Natural killer cell treated with Interleukin-12 subunit alpha and Interleukin-12 subunit beta and Interleukin-15 and Interleukin-18, amount 100 ng/mL, for 72 hours (primary cell): ENCODE measurements around the gene TNFRSF19. TPM values are rescaled to one million over a fixed set of nuclear protein-coding genes. Genes with fewer than 3 reads are reported as not detected.

Experiments
- ATAC-seq, 2 donors: fragments of 150-1000 bp; cut with Tn5 transposase in 1 of 2; sonication (Bioruptor Pico), chemical (Tn5 transposase) in 1 of 2; 2 replicates each; pipeline ENCODE4 v1.10.0; 2021
- DNase-seq: peaks from one replicate; pipeline ENCODE4 v3.0.0; 2022; ENCODE audit warnings: low spot score
- H3K27ac Mint-ChIP-seq, 2 donors: 1 replicate in 1 of 2; 2 replicates in 1 of 2; pipeline ENCODE4 v1.8.0; 2022; ENCODE audit warnings: mixed read lengths in 2 of 2, mild to moderate bottlenecking in 1 of 2, moderate library complexity in 1 of 2
- H3K27me3 Mint-ChIP-seq, 2 donors: 1 replicate in 1 of 2; 2 replicates in 1 of 2; pipeline ENCODE4 v1.8.0; 2022; ENCODE audit warnings: mixed read lengths in 2 of 2
- H3K36me3 Mint-ChIP-seq: one replicate; pipeline ENCODE4 v1.8.0; 2022; ENCODE audit warnings: mixed read lengths
- H3K4me1 Mint-ChIP-seq, 2 donors: 1 replicate in 1 of 2; 2 replicates in 1 of 2; pipeline ENCODE4 v1.8.0; 2022; ENCODE audit warnings: low read depth in 2 of 2, mixed read lengths in 2 of 2, mild to moderate bottlenecking in 1 of 2
- H3K4me3 Mint-ChIP-seq: one replicate; pipeline ENCODE4 v1.8.0; 2022; ENCODE audit warnings: mixed read lengths
- H3K9me3 Mint-ChIP-seq: 2 replicates; pipeline ENCODE4 v1.8.0; 2022; ENCODE audit warnings: mixed read lengths
- total RNA-seq, 2 donors: library from RNA; stranded (reverse); gene quantifications; one replicate each; pipeline ENCODE4 v1.2.3, GENCODE V29; 2022

The TNFRSF19 gene
- total RNA-seq, 2 donors from 2014 or later, result 0.14 to 0.17 TPM

DNA sequence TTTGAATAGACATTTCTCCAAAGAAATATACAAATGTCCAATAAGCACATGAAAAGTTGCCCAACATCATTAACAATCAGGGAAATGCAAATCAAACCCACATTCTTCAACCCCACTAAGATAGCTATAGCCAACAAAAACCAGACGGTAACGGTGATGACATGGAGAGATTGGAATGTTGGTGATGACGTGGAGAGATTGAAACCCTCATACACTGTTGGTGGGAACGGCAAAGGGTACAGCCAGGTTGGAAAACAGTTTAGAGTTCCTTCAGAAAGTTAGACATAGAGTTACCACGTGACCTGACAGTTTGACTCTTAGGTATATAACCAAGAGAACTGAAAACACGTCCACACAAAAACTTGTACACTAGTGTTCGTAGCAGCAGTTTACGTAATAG lies 48.1 kb downstream of the TNFRSF19 start:
- no peaks in the 10 kb centered on the region for H3K36me3 Mint-ChIP-seq
- no peaks in the 10 kb centered on the region for H3K9me3 Mint-ChIP-seq
- no peak overlapping the region for H3K27ac Mint-ChIP-seq
- H3K4me1 Mint-ChIP-seq, result peaks cover 0 to 7% of the 10 kb centered on the region in 2 donors
- no peak for ATAC-seq
- no peak for DNase-seq
- peaks cover 9 to 23% of the 10 kb centered on the region in 2 donors for H3K27me3 Mint-ChIP-seq
- H3K4me3 Mint-ChIP-seq, result no peak overlapping the region

DNA sequence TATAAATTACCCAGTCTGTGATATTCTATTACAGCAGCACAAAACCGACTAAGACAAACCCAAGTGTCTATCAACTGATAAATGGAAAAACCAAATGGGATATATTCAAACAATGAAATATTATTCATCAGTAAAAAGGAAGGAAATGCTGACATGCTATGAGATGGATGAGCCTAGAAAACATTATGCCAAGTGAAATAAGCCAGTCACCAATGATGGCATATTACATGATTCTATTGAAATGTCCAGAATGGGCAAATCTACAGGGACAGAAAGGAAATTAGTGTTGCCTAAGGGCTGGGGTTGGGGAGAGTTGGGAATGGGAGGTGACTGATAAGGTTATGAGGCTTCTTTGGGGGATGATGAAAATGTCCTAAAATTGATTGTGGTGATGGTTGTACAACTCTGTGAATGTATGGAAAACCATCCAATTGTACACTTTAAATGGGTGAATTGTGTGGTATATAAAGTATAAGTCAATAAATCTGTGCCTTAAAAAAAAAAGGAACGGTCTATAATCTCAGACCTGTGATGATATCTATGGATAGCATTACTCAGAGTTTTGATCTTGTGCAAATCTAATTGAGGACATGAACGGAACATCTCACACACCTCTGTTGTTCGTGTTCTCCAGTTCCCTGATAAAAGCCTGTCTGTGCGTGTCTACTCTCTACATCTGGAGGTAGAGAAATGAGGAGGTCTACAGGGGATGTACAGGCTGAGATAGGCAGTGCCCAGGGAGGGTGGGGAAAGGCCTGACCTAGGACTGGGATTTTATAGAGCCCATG lies 49.0 kb downstream of the TNFRSF19 start:
- Mint-ChIP-seq H3K4me3 (no peak overlapping the region), H3K27ac (no peak overlapping the region)

DNA sequence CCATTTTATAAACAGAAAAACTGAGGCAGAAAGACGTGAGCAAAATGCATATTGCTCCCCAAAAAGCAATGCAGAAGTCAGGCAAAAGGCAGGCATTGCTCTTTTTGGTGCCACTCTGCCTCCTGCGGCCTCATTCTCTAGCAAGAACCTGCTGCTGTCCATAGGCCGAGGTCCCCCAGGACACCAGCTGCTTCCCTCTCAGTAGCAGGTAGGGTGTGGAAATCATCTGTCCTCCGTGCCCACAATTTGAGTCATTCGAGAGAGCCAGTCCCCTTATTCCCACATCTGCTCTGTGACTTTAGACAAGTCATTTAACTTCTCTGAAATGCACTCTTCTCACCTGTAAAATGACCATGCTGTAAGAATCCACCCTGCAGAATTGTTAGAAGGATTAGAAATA lies 50.0 kb downstream of the TNFRSF19 start:
- Mint-ChIP-seq H3K27me3 (peaks cover 5 to 19% of the 10 kb centered on the region in 2 donors), H3K9me3 (no peaks in the 10 kb centered on the region), H3K36me3 (no peaks in the 10 kb centered on the region), H3K4me3 (no peak overlapping the region), H3K27ac (no peak overlapping the region), H3K4me1 (peaks cover 0 to 7% of the 10 kb centered on the region in 2 donors)
- ATAC-seq (no peak), DNase-seq (no peak)

More for the DNA sequence above, 49.0 kb downstream of the TNFRSF19 start:
- Mint-ChIP-seq H3K9me3 (no peaks in the 10 kb centered on the region), H3K4me1 (peaks cover 0 to 7% of the 10 kb centered on the region in 2 donors), H3K36me3 (no peaks in the 10 kb centered on the region), H3K27me3 (peaks cover 5 to 19% of the 10 kb centered on the region in 2 donors)
- DNase-seq, result no peak
- ATAC-seq, result no peak

DNA sequence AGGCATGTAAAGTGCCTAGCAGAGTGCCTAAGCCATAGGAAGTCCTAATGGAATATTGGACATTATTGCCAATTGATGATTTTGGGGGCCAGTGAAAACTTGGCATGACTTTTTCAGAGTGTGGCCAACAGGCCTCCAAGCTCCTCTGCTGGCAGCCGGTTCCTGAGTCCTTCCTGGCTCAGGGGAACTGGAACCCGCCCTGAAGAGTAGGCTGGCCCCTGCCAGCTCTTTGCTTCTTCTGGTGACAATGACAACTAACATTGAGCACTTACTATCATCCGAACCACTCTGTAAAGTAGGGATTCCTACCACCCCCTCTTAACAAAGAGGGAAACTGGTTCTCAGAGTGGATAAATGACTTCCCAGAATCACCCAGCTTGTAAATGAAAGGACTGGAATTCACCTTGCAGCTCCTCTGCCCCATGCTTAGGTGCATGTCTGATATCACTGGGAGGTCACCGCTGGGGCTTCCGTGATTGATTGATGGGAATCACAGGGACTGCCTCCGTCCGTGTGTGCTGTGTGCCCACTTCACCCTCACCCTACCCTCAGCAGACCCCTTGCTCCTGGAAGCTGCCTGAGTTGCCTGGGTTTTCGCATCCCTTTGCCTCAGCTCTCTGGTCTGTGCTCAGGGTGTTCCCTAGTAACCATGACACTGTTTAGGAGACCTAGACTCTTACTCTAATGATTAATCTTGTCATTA lies 50.6 kb downstream of the TNFRSF19 start:
- no peak overlapping the region for H3K27ac Mint-ChIP-seq
- no peaks in the 10 kb centered on the region for H3K36me3 Mint-ChIP-seq
- ATAC-seq, result peak in 1 of 2 donors; percentile 52
- peaks cover 5 to 19% of the 10 kb centered on the region in 2 donors for H3K27me3 Mint-ChIP-seq
- H3K4me1 Mint-ChIP-seq, result peaks cover 0 to 7% of the 10 kb centered on the region in 2 donors
- H3K4me3 Mint-ChIP-seq, result no peak overlapping the region
- H3K9me3 Mint-ChIP-seq, result no peaks in the 10 kb centered on the region
- no peak for DNase-seq

DNA sequence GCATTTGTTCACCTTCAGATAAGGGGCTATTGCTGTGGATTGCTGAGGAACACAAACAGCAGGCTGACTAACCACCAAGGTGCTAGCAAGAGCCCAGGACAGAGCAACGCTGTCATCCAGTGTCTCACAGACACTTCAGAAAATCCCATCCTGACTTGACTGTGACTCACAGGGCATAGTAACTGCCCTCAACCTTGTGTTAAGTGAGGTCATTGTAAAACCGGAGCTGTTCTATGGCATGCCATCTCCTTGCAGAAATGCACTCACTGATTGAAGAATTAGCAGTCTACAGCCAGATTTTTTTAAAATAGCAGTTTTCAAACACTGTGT lies 51.1 kb downstream of the TNFRSF19 start:
- H3K9me3 Mint-ChIP-seq, result no peaks in the 10 kb centered on the region
- H3K27me3 Mint-ChIP-seq, result peaks cover 5 to 19% of the 10 kb centered on the region in 2 donors
- no peak overlapping the region for H3K27ac Mint-ChIP-seq
- no peak overlapping the region for H3K4me3 Mint-ChIP-seq
- DNase-seq, result no peak
- peak; percentile 70 to 72 for ATAC-seq
- H3K36me3 Mint-ChIP-seq, result no peaks in the 10 kb centered on the region
- H3K4me1 Mint-ChIP-seq, result peaks cover 0 to 7% of the 10 kb centered on the region in 2 donors

DNA sequence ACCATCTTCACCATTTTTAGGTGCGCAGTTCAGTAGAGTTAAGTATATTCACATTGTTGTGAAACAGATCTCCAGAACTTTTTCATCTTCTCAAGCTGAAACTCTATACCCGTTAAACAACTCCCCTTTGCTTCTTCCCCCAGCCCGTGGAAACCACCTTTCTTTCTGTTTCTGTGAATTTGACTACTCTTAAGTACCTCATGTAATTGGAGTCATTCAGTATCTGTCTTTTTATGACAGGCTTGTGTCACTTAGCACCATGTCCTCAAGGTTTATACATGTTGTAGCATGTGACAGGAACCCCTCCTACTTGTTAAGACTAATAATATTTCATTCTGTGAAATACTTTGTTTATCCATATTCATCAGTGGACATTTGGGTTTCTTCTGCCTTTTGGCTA lies 52.8 kb downstream of the TNFRSF19 start:
- Mint-ChIP-seq H3K27ac (no peak overlapping the region), H3K4me3 (no peak overlapping the region), H3K36me3 (no peaks in the 10 kb centered on the region), H3K9me3 (no peaks in the 10 kb centered on the region), H3K27me3 (peaks cover 2 to 14% of the 10 kb centered on the region in 2 donors), H3K4me1 (no peaks in the 10 kb centered on the region)
- DNase-seq, result no peak
- ATAC-seq, result peak in 1 of 2 donors; percentile 43

DNA sequence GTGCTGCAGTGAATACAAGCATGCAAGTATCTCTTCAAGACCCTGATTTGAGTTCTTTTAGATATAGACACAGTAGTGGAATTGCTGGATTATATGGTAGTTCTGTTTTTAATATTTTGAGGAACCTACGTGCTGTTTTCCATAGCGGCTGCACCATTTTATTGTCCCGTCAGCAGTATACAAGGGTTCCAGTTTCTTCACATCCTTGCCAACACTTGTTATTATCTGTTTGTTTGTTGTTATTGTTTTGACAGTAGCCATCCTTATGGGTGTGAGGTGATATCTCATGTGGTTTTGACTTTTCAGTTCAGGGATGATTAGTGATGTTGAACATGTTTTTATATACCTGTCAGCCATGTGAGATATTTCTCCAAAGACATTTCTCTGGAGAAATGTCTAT lies 53.2 kb downstream of the TNFRSF19 start:
- no peaks in the 10 kb centered on the region for H3K4me1 Mint-ChIP-seq
- DNase-seq (no peak), ATAC-seq (no peak)
- H3K36me3 Mint-ChIP-seq, result no peaks in the 10 kb centered on the region
- no peak overlapping the region for H3K4me3 Mint-ChIP-seq
- H3K27ac Mint-ChIP-seq, result no peak overlapping the region
- H3K9me3 Mint-ChIP-seq, result no peaks in the 10 kb centered on the region
- H3K27me3 Mint-ChIP-seq, result peaks cover 2 to 14% of the 10 kb centered on the region in 2 donors

DNA sequence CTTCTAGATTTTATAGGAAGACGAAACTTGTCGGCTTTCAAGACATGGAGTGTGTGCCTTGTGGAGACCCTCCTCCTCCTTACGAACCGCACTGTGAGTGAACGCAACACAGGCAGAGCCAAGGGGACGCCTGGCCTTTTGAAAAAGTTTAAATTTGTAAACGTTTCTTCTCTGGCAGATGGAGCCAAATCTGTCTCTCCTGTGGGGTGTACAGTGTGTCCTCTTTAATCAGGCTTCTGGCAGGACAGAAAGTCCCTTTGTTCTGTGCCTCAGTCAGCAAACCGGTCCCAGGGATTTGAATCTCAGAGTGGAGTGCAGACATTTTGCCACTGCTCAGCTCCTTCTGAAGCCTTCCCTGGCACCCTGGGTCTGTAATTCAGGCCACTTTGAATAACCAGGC lies 56.5 kb downstream of the TNFRSF19 start:
- Mint-ChIP-seq H3K36me3 (no peaks in the 10 kb centered on the region), H3K27me3 (peaks cover 8 to 20% of the 10 kb centered on the region in 2 donors), H3K4me1 (no peaks in the 10 kb centered on the region), H3K4me3 (no peak overlapping the region), H3K27ac (no peak overlapping the region), H3K9me3 (no peaks in the 10 kb centered on the region)
- DNase-seq, result no peak
- no peak for ATAC-seq

DNA sequence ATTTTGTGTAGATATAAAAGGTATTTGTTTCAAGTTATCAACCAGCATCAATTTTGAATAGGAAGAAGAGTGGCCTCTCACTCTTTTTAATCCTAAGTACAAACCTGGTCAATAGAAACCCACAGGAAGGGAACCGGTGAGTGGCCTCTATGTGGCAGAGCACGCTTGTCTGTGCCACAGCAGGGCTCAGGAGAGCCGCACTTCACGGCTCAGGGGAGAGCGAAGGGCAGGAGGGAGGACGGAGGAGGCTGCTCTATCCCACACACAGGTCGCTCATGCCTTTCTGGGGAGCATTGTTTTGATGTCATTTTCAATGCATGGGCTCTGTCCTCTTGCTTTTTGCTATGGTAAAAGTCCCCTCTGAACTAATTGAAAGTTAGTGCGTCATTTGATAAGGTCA lies 57.2 kb downstream of the TNFRSF19 start:
- Mint-ChIP-seq H3K9me3 (no peaks in the 10 kb centered on the region), H3K36me3 (no peaks in the 10 kb centered on the region), H3K27me3 (peaks cover 8 to 20% of the 10 kb centered on the region in 2 donors), H3K27ac (no peak overlapping the region), H3K4me1 (no peaks in the 10 kb centered on the region), H3K4me3 (no peak overlapping the region)
- no peak for DNase-seq
- ATAC-seq, result no peak

DNA sequence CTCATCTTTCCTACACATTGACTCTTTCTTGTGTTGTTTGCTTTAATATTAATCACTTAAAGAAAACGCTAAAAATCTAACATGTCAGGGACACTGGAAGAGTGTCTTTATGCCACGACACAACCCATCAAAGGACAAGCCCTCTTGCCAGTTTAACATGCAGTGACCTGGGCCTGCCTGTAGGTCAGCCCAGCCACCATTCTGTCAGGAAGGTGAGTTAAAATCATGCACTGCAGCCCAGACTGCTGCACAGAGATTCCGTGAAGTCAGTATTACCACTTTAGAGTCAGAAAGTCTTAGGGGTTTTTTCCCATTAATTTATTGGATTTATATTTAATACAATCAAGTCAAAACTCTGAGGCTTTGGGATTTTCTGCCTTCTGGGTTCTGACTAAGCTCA lies 58.0 kb downstream of the TNFRSF19 start:
- ATAC-seq (no peak), DNase-seq (no peak)
- H3K27ac Mint-ChIP-seq, result no peak overlapping the region
- H3K9me3 Mint-ChIP-seq, result no peaks in the 10 kb centered on the region
- H3K4me1 Mint-ChIP-seq, result no peaks in the 10 kb centered on the region
- H3K27me3 Mint-ChIP-seq, result peaks cover 10 to 13% of the 10 kb centered on the region in 2 donors
- no peak overlapping the region for H3K4me3 Mint-ChIP-seq
- H3K36me3 Mint-ChIP-seq, result no peaks in the 10 kb centered on the region

DNA sequence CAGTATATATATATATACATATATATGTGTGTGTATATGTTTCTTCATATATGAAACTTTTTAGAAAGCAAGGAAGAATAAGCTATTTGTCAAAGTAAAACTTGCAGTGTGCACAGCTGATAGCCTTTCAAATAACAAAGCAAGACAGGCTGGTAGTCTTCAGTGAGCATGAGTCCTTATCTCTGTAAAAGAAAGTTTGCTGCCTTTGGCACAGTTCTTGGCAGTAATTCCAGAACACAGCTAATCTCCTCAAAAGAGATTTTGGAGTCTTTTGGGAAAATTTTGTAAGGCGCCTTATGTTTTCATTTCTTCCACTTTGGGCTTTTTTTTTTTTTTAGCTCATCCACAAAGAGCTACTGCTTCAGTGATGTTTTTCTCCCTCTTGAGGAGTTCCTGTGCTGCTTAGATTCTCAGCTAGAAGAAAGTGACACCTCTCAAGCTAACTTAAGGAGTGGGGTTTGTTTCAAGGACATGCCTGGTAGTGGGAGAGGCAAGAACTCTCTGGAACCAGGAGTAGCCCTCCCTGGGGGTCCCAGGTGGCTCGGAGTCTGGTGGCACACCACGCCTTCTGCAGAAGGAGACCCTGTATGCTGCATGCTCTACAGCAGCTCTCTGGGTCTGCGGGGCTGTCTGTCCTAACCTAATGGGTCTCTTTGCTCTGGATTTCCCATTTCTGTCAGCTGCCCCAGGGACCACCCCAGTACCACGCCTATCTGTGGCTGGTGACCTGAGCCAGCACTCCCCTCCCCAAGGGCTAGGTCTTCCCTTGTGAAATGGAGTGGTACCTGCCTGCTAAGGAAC lies 58.8 kb downstream of the TNFRSF19 start:
- ATAC-seq, result peak in 1 of 2 donors; percentile 6

DNA sequence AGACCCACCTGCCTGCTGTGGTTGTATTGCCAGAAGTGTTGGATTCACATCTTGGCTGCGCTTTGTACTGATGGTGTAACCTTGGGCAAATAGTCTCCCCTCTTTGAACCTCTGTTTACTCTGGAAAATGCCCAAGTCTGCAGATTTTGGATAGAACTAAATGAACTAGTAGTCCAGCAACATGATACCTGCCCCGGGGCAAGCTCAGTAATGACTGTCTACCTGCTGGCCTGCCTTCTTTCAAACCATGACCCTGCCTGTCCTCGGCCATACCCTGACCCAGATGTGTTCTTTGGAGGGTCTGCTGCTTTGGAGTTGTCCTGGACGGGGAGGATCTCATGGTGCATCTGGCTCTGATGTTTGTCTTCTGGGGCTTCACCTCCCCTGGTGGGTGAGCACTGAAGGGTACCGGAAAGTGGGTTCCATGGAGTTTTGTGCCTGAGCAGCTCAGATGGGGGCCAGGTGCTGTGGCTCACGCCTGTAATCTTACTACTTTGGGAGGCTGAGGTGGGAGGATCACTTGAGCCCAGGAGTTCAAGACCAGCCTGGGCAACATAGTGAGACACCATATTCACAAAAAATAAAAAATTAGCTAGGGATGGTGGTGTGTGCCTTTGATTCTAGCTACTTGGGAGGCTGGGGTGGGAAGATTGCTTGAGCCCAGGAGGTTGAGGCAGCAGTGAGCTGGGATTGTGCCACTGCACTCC lies 59.5 kb downstream of the TNFRSF19 start:
- no peak overlapping the region for H3K4me3 Mint-ChIP-seq
- H3K36me3 Mint-ChIP-seq, result no peaks in the 10 kb centered on the region
- no peak overlapping the region for H3K27ac Mint-ChIP-seq
- H3K27me3 Mint-ChIP-seq, result peaks cover 8 to 12% of the 10 kb centered on the region in 2 donors
- no peak for ATAC-seq
- no peak for DNase-seq
- no peaks in the 10 kb centered on the region for H3K9me3 Mint-ChIP-seq
- no peaks in the 10 kb centered on the region for H3K4me1 Mint-ChIP-seq

More for the DNA sequence above, 58.8 kb downstream of the TNFRSF19 start:
- no peaks in the 10 kb centered on the region for H3K4me1 Mint-ChIP-seq
- H3K27me3 Mint-ChIP-seq, result peaks cover 9 to 12% of the 10 kb centered on the region in 2 donors
- DNase-seq, result no peak
- H3K36me3 Mint-ChIP-seq, result no peaks in the 10 kb centered on the region
- no peak overlapping the region for H3K27ac Mint-ChIP-seq
- H3K4me3 Mint-ChIP-seq, result no peak overlapping the region
- H3K9me3 Mint-ChIP-seq, result no peaks in the 10 kb centered on the region

DNA sequence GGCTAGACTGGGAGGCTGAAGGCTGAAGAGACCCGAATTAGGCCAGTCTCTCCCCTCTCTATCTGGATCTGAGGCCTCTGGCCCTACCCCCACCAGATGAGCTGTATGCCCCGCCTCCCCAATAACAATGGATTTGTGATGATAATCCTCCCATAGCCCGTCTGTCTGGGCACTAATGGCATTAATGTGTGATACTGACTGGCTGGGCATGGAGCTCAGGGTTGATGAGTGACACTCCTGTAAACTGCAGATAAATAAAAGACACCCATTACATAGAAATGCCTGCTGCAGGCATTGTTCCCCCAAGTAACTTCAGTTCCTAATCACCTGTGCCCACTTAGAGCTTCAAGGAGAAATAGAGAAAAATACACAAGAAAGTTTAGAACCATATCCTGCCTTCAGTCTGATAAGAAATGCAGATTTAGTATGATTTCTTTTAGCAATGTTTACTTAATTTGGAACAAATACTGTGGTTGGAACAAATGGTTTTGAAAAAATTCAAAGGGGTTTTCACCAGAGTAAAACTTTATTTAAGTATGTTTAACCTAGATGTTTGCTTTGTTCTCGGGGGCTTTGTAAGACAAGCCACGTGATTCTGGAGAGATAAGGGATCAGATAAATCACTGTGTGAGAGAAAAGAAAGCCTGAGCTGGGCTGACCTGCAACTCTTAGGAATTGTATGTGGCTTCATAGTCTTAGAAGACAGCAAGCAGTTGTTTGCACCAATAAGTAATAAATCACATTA lies 60.3 kb downstream of the TNFRSF19 start:
- Mint-ChIP-seq H3K36me3 (no peaks in the 10 kb centered on the region), H3K4me3 (no peak overlapping the region), H3K9me3 (no peaks in the 10 kb centered on the region), H3K27ac (no peak overlapping the region), H3K4me1 (no peaks in the 10 kb centered on the region), H3K27me3 (peaks cover 8 to 12% of the 10 kb centered on the region in 2 donors)
- no peak for ATAC-seq
- DNase-seq, result no peak
